ENCODE measurements around the gene GDF10.

GDF10 gene

DNA sequence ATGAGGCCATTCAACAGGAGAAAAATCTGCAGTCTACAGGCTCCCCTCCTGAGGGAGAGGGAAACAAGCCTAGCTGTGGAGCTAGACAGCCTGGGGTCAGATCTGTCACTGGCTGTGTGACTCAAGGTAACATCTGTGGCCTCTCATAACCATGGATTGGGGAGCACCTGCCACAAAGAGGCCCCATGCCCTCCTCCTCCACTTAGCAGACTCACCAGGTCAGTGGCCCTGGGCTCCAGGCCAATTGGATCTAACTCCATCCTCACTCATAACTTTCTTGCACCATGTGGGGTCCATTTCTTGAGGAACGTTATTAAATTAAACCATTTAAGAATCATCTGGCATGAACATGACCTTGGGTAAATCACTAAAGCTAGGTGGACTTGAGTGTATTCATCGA is 1.8 kb downstream of the GDF10 start:
- no peak overlapping the region for H3K9ac ChIP-seq (ENCODE audit: low read length)
- H3K9me3 ChIP-seq (replicated peaks; ENCODE audit: insufficient read depth, low read length), result no peaks in the 10 kb centered on the region
- H3K27ac ChIP-seq (ENCODE audit: low read length), result no peak overlapping the region
- H4K20me1 ChIP-seq (ENCODE audit: insufficient read depth, low read length), result no peaks in the 10 kb centered on the region
- H3K9me2 ChIP-seq (replicated peaks; ENCODE audit: insufficient read depth, low read length), result no peaks in the 10 kb centered on the region
- no peaks in the 10 kb centered on the region for H3K27me3 ChIP-seq (replicated peaks; ENCODE audit: insufficient read depth, low read length)
- H2AFZ ChIP-seq (ENCODE audit: low read length), result no peak overlapping the region
- no peaks in the 10 kb centered on the region for H3K4me1 ChIP-seq (ENCODE audit: low read length)
- H3K4me3 ChIP-seq (ENCODE audit: low read length), result no peak overlapping the region
- no peaks in the 10 kb centered on the region for H3K36me3 ChIP-seq (replicated peaks; ENCODE audit: insufficient read depth, low read length)
- no peaks in the 10 kb centered on the region for H3K79me2 ChIP-seq (ENCODE audit: low read length)
- H3F3A ChIP-seq (ENCODE audit: insufficient read depth, low read length), result no peaks in the 10 kb centered on the region
- DNase-seq, result no peak
- H3K4me2 ChIP-seq (ENCODE audit: low read depth, low read length), result no peak overlapping the region
- TF ChIP-seq EZH2phosphoT487 (IDR thresholded peaks at IDR 0.05; ENCODE audit: low read length) (no peak), EZH2 (optimal IDR thresholded peaks at IDR 0.05; ENCODE audit: low read depth, low read length) (no peak)
- TF ChIP-seq, protein P1, sequence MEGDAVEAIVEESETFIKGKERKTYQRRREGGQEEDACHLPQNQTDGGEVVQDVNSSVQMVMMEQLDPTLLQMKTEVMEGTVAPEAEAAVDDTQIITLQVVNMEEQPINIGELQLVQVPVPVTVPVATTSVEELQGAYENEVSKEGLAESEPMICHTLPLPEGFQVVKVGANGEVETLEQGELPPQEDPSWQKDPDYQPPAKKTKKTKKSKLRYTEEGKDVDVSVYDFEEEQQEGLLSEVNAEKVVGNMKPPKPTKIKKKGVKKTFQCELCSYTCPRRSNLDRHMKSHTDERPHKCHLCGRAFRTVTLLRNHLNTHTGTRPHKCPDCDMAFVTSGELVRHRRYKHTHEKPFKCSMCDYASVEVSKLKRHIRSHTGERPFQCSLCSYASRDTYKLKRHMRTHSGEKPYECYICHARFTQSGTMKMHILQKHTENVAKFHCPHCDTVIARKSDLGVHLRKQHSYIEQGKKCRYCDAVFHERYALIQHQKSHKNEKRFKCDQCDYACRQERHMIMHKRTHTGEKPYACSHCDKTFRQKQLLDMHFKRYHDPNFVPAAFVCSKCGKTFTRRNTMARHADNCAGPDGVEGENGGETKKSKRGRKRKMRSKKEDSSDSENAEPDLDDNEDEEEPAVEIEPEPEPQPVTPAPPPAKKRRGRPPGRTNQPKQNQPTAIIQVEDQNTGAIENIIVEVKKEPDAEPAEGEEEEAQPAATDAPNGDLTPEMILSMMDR (IDR thresholded peaks at IDR 0.05; ENCODE audit: low read length), result no peak

DNA sequence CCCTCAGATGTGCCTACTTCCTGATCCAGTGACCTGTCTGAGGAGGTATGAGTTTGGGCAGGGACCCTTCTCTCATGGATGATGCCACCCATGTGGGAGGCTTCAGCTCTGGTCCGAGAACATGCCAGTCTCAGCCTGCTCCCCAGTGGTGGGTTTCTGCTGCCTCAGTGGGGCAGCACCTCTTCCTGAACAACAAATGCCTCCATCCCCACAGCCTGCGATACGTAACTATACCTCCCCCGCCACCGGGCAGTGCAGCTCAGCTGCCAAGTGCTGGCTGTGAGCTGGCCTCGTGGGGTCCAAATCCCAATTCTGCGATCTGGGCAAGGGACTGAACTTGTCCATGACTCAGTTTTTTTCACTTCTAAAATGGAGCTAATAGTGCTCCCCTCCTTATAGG is 3.1 kb downstream of the GDF10 start:
- H3K9me2 ChIP-seq (replicated peaks; ENCODE audit: insufficient read depth, low read length), result no peaks in the 10 kb centered on the region
- no peak for TF ChIP-seq EZH2 (optimal IDR thresholded peaks at IDR 0.05; ENCODE audit: low read depth, low read length)
- no peak for TF ChIP-seq EZH2phosphoT487 (IDR thresholded peaks at IDR 0.05; ENCODE audit: low read length)
- TF ChIP-seq, protein P1 (IDR thresholded peaks at IDR 0.05; ENCODE audit: low read length), result no peak
- no peak overlapping the region for H2AFZ ChIP-seq (ENCODE audit: low read length)
- H4K20me1 ChIP-seq (ENCODE audit: insufficient read depth, low read length), result no peaks in the 10 kb centered on the region
- no peaks in the 10 kb centered on the region for H3K79me2 ChIP-seq (ENCODE audit: low read length)
- no peaks in the 10 kb centered on the region for H3F3A ChIP-seq (ENCODE audit: insufficient read depth, low read length)
- no peaks in the 10 kb centered on the region for H3K9me3 ChIP-seq (replicated peaks; ENCODE audit: insufficient read depth, low read length)
- H3K9ac ChIP-seq (ENCODE audit: low read length), result no peak overlapping the region
- H3K27me3 ChIP-seq (replicated peaks; ENCODE audit: insufficient read depth, low read length), result peaks cover 11% of the 10 kb centered on the region
- DNase-seq, result no peak
- H3K4me2 ChIP-seq (ENCODE audit: low read depth, low read length), result no peak overlapping the region
- no peak overlapping the region for H3K27ac ChIP-seq (ENCODE audit: low read length)
- H3K4me1 ChIP-seq (ENCODE audit: low read length), result no peaks in the 10 kb centered on the region
- H3K36me3 ChIP-seq (replicated peaks; ENCODE audit: insufficient read depth, low read length), result no peaks in the 10 kb centered on the region
- no peak overlapping the region for H3K4me3 ChIP-seq (ENCODE audit: low read length)

DNA sequence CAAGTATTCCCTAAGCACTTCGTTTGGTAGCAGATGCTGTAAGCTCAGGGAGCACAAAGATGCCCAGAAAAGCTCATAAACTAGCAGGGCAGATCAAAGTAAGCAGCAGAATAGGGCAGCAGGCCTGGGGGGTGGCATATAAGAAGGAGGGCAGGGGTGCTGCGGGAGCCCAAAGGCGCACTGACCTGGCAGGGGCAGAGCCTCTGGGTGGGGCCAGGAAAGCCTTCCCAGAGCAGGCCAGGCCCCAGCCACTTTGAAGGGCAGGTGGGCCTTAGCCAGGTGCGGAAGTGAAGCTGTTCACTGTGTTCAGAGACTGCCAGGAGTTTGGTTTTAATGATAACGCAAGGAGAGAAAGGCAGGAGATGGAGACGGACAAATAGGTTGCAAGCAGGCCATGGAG is 3.9 kb downstream of the GDF10 start:
- Histone ChIP-seq H3K79me2 (ENCODE audit: low read length) (no peaks in the 10 kb centered on the region), H3K4me2 (ENCODE audit: low read depth, low read length) (no peak overlapping the region), H3K4me1 (ENCODE audit: low read length) (no peaks in the 10 kb centered on the region), H3K36me3 (replicated peaks; ENCODE audit: insufficient read depth, low read length) (no peaks in the 10 kb centered on the region), H2AFZ (ENCODE audit: low read length) (no peak overlapping the region), H4K20me1 (ENCODE audit: insufficient read depth, low read length) (no peaks in the 10 kb centered on the region), H3K9me3 (replicated peaks; ENCODE audit: insufficient read depth, low read length) (no peaks in the 10 kb centered on the region), H3K27ac (ENCODE audit: low read length) (no peak overlapping the region), H3K9me2 (replicated peaks; ENCODE audit: insufficient read depth, low read length) (no peaks in the 10 kb centered on the region), H3F3A (ENCODE audit: insufficient read depth, low read length) (no peaks in the 10 kb centered on the region), H3K9ac (ENCODE audit: low read length) (no peak overlapping the region), H3K27me3 (replicated peaks; ENCODE audit: insufficient read depth, low read length) (peaks cover 18% of the 10 kb centered on the region), H3K4me3 (ENCODE audit: low read length) (no peak overlapping the region)
- DNase-seq, result no peak
- TF ChIP-seq, protein P1 (IDR thresholded peaks at IDR 0.05; ENCODE audit: low read length), result no peak
- no peak for TF ChIP-seq EZH2phosphoT487 (IDR thresholded peaks at IDR 0.05; ENCODE audit: low read length)
- no peak for TF ChIP-seq EZH2 (optimal IDR thresholded peaks at IDR 0.05; ENCODE audit: low read depth, low read length)
